Measurements from ENCODE around the gene COL28A1.

GRCh38 chr7:7418997-7419396, 116.7 kb downstream of the COL28A1 start:
- TF ChIP-seq EZH2 (IDR thresholded peaks at IDR 0.05) (no peak), POLR2AphosphoS5 (IDR thresholded peaks at IDR 0.05; ENCODE audit: borderline replicate concordance, low read depth, low read length) (no peak), FOXP2 (optimal IDR thresholded peaks at IDR 0.05; ENCODE audit: control extremely low read depth, extremely low read length, insufficient read depth) (no peak)

All from SK-N-MC (cell line).